ENCODE results near the gene MRPL28.

GRCh38 chr16:351804-352520 lies 18.4 kb downstream of the MRPL28 start:
- TF ChIP-seq POLR2A (IDR thresholded peaks at IDR 0.05) (no peak), CTCF (IDR thresholded peaks at IDR 0.05) (no peak), POLR2AphosphoS5 (IDR thresholded peaks at IDR 0.05) (no peak)
